ENCODE results near the gene SKAP1.
"Not testable (repeated sequence)": the region's sequence is repeated elsewhere in the genome, so short reads cannot be mapped to it uniquely, and the experiment has no call there.

Gene SKAP1

DNA sequence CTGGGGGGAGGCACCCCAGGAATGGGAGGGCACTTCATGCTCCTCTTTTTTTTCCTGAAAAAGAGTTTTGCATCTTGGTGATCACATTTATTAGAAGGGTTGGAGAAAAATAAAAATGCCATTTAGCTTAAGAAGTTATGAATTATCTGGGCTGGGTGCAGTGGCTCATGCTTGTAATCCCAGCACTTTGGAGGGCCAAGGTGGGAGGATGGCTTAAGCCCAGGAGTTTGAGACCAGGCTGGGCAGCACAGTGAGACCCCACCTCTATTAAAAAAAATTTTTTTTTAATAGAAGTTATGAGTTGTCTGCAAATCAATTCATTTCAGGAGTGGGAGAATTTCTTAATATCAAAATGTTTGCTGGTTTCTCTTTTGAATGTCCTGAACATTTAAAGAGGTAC is 219.0 kb downstream of the SKAP1 start:
- no peak for DNase-seq (ENCODE audit: low spot score)

DNA sequence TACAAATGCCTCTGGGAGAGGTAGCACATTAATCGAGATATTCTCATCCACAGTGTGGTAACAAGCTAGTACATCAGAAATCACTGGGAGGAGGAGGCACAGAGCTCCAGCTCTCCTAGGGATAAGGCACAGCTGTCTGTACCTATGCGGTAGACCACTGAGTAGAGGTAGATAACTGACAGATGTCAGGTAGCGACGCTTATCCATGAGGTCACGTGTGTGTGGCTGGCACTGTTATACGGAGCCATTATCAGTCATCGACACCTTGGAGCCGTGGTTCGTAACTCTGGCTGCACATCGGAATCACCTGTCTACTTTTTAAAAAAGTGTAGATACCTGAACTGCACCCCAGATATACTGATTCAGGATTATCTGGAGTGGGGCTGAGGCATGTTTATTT is 220.0 kb downstream of the SKAP1 start:
- no peak for DNase-seq (ENCODE audit: low spot score)

DNA sequence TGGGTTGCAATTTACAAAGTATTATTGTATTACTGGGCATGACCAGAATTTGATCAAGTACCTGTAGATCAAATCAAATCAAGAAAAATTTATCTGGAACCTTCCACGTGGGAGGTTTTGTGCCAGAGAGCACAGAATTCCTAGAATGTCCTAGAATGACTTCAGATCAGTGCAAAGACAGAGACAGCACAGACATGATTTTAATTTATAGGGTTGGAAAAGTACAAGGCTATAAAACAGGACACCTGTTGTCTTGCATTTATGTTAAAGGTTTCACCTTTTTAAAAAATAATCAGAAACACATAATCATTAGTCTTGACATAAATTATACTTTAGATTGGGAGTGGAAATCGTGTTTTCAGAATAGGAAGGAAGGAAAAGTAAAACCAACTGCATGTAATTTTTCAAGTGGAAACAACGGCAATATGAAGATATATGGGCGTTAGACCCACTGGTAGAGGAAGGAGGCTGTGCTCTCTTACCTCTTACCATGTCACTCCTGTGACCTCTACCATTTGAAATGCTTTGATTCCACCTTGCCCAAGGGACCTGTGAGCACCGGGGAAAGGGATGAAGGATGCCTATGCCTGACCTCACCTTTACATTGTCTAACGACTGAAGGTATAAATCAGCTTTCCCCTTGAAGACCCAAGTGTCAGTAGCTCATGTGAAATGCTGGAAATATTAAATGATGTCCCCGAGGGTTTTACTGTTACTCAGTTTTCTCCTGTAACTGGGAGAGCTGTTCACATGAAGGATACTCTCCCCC is 222.1 kb downstream of the SKAP1 start:
- DNase-seq (ENCODE audit: low spot score) = no peak

DNA sequence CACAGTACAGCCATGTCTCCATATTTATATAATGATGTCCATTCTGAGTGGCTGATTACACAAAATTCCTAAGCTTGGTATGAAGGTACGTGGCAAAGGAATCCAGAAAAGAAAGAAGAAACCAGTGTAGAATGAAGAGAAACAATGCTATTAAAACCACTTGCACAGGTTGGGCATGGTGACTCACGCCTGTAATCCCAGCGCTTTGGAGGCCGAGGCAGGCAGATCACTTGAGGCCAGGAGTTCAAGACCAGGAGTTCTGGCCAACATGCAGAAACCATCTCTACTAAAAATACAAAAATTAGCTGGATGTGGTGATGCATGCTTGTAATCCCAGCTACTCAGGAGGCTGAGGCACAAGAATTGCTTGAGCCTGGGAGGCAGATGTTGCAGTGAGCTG is 223.0 kb downstream of the SKAP1 start:
- not testable (repeated sequence) for DNase-seq (ENCODE audit: low spot score)

DNA sequence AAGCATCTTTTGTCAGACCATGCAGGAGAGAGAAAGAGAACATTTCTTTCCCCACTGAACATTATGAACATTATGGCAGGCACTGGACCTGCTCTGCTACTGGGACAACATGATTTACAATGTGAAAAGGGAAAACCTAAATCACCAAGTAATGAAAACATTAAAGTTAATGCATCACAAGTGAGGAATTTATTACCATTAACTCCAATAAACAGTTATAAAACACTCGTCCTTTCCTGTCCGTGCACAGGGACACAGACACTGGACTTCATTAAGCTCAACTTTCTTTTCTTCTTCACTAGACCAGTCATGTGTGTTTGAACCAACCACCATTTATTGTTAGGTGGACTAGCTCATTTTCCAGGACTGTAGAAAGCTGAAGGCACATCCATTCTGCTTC is 227.1 kb downstream of the SKAP1 start:
- no peak for DNase-seq (ENCODE audit: low spot score)

DNA sequence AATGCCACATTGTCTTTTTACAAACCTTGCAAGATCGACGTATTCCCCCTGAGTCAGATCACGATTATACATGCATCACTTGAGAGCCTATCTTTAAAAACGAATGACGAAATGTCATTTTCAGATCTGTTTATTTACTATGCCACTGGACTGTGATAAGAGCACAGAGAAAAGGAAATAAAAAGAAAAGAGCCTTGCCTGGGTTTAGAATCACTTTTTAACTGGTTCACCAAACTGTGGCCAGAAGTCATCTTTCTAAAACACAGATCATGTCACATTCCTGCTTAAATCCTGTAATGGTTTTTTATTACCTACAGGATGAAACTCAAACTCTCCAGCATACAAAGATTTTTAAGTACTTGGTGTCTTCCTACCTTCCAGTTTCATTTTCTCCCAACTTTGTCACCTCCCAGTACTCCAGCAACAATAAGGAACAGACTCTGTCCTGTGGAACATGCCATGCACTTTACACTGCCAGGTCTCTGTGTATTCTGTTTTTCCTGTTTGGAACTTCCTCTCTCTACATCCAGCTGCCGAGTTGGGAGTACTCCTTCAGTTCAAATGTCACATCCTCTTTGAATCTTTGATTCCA is 231.0 kb downstream of the SKAP1 start:
- DNase-seq (ENCODE audit: low spot score) = no peak

DNA sequence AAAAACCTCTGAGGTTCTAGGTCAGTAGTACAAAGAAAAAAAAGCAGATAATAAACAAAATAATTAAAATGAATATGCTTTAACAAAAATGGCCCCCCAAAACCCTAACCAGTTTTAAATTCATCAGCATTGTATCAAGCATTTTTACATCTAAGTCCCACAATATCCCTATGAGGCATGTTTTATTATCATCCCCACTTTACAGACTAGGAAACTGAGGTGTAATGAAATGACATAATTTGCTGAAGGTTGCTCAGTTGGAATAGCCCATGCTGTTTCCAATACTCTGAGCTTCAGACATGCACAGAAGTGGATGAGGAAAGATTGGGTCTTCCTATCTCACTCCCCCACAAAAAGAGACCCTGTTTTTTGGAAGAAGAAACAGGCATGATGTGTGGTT is 234.1 kb downstream of the SKAP1 start:
- no peak for DNase-seq (ENCODE audit: low spot score)

DNA sequence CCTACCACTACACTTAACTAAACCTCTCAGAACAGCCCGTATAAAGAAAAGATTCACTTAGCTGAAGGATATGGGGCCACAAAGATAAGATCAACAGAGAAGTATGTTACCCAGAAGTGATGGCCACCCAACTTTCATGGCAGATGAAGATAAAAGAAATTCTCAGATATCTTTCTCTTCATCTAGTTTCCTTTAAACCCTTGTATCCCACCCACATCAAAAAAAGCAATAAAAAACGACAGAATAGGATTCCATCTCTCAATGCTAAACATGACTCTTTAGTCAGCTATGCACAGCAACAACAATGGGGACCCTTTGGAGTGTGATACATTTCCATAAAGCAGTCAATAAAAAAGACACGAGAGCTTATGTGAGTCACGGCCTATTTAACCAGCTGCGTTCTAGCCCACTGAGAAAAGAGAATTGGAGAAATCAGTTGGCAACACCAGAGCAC is 235.9 kb downstream of the SKAP1 start:
- no peak for DNase-seq (ENCODE audit: low spot score)

DNA sequence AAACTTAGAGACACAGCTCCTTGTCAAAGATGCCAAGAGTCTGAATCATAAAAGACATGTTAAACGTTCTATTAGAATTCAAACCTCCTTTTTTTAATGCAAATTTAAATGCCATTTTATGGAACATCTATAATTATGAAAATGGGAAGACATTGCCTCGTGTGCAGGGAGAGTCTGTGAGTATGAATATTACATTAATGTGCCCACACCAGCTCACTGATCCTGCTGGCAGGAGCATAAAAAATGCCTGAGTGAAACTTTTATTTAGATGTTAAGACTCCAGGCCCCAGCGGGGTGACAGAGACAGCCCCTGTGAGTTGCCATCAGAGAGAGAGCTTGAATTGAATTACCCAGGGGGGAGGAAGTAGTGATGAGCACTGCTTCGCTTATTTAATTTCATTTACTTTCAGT is 237.7 kb downstream of the SKAP1 start:
- no peak for DNase-seq (ENCODE audit: low spot score)

DNA sequence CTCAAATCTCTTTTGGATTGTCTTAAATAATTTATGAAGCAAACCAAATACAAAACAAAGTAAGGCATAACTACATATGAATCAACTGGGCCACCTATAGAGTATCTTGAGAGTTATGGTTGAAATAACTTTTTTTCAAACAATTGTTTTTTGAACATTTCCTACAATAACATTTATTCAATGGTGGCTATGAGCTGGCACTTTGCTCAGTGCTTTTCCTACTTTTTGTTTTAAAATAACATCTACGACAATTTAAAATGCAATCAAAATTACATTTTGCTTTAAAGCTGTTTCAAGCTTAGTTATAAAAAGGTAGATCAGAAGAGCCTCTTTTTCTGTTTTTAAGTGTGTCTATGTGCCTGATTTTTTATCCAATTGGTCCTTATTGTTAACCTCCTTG is 238.7 kb downstream of the SKAP1 start:
- DNase-seq (ENCODE audit: low spot score) = no peak

DNA sequence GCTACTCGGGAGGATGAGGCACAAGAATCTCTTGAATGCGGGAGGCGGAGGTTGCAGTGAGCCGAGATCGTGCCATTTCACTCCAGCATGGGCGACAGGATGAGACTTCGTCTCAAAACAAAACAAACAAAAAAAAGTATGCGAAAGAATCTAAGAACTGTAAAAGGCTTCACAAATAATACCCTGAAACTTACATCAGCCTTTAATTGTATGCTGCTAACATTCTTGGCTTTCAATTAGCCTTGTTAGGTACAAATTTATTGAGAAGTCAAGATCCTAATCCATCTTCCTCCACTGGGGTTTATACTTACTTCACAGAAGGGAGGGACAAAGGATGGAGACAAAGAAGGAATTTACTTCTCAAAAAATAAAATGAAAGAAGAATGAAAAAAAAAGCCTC is 239.1 kb downstream of the SKAP1 start:
- no peak for DNase-seq (ENCODE audit: low spot score)

DNA sequence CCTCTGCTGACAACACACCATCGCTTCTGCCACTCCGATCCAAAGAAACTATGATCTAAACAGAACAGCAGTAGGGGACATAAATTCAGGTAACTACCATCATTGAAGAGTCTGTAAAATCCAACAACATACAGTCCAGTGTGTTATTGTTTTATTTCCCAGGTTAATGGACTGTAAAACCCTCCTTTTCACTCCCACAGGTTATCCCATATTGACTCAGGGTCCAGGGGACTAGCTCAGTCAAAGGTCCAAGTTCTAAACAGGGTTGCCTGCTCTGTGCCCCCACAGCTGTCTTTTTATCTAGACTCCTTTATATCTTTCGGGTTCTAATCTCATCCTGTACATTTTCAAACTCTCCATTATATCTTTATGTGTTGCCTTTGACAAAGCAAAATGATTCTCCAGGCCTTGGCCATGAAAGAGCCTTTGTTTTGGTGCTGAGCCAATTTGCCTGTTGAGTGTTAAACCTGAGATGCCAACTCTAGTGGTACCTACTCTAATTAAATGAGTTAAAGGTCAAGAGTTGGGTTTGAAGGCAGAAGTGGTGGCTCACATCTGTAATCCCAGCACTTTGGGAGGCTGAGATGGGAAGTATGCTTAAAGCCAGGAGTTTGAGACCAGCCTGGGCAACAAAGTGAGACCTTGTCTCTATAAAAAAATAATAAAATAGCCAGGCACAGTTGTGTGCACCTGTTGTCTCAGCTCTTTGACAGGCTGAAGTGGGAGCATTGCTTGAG is 242.0 kb downstream of the SKAP1 start:
- no peak for DNase-seq (ENCODE audit: low spot score)

DNA sequence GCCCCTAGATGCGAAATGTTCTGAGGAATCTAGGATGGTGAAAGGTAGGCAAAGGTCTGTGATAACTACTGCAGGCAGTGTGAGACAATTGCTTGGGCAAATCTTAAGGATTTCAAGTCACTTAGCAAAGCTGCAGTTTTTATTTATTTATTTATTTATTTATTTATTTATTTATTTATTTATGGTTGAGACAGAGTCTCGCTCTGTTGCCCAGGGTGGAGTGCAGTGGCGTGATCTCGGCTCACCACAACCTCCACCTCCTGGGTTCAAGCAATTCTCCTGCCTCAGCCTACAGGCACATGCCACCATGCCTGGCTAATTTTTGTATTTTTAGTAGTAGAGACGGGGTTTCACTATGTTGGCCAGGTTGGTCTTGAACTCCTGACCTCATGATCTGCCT is 243.7 kb downstream of the SKAP1 start:
- not testable (repeated sequence) for DNase-seq (ENCODE audit: low spot score)

DNA sequence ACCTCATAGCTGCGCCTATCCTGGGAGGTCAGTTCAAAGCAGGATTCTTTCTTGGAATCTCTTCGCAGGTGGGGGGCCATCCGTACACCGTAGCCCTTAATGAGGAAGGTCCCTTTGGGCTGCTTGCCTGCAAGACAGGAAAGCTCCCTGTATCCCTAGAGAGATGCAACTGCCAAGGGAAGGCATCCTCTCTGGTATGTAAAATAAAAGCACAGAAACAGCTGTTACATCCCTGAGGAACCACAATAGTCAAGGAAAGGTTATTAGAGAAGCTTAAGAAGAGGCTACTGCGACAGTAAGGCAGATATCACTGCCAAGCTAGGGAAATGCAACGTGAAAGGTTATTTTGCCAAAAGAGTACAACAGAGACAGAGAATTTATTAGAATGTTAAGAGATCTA is 245.3 kb downstream of the SKAP1 start:
- DNase-seq (ENCODE audit: low spot score) = no peak

DNA sequence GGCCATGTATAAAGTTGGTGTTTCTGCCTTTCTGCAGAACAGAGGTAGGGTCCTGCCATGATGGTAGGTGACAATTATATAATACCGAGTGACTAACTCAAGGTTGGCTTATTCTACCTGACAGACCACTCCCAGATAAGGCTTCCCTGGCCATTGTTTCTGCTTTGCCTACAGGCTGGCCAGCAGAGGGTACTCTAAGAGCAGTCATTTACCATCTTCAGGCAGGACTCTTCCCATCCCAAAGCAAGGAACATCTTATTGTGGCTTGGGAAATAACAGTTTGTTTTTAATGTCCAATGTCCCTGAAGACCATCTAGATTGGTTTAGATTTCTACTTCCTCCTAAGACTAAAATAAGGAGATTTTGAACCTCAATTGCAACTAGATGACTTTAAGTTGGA is 248.4 kb downstream of the SKAP1 start:
- DNase-seq (ENCODE audit: low spot score) = no peak

DNA sequence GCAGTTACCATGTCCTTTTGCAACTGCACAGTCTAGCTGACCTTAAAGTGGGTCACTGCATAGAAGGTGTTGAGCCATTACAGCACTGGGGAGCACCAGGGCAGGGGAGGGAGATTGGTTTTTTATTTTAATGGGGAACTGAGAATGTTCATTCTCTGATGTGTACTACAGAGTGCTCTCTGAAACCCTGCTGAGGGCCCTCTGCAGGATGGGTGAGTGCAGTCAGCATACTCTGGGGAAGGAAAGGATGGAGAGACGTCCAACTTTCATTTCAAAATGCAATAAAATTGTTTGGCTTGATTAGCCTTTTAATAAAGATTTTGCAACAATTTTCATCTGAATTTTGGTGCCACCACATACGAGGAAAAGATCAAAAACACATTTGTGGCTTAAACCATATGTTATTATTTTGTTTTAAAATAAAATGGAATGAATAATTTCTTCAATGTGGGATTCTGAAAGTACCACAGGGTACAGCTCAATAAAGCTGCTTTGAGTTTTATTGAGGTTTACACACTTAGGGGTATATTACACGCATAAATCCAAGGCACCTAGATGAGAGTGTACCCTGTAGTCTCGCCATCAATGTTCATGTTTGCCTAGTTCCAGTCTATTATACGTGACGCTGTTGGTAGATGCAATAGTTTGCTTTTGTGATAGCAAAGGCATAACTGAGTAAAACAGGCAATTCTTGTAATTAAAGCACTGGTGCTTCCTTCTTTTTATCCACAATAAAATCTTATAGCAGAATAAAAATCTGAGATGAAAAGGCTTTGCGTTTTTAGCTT is 249.0 kb downstream of the SKAP1 start:
- no peak for DNase-seq (ENCODE audit: low spot score)

DNA sequence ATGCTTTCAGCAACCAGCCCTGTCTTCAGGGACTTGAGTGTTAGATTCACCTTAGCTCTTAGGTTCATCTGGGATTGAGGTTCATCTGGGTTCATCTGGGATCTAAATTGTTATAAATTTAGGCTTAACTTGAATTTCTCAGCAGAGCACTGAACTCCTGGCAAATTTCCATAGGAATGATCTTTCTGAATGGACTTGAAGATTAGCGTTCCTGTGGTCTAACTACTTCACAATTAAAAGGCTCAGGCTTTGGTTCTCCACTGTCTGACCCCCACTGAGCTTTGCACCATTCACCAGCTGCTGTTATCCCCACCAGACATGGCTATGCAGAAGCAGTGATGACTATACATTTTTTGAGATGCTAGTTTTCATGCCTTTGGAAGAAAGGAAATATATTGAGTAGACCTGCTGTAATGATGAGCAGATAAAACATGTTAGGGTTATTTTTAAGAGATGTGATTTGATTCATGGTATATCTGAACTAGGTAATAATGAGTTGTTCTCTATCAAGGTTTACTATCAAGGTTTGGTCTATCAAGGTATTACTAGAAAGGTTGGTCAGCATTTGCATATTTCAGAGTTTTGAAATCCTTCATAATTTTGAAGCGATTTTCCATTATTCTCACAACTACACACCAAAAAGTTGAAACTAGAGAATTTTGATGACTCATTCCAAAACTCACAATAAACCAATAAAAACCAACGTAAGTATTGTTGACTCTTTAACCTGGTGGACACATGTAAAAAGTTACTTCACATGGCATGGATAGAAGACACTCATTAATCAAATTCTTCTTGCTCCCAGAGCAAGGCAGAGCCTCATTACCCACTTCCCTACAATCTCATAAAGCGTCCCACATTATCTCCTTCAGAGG is 250.7 kb downstream of the SKAP1 start:
- DNase-seq (ENCODE audit: low spot score) = peak; percentile 21

DNA sequence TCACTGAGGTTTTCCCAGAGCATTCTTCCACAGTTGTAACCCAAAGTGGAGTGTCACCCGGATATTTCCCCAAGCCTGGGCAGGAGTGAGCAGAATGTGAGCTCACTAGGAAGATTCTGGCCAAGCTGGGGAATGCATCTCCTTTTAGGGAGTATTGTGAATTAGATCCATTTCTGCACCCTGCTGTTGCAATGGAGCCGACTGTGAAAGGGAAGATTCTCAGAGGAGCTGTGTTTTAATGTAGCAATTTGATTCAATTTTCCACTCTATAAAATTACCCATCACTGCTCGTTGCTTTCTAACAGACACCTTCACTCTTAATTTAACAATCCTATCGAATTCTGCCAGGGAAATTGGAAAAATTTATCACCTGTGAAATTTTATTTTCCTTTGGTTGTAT is 251.7 kb downstream of the SKAP1 start:
- DNase-seq (ENCODE audit: low spot score) = no peak

DNA sequence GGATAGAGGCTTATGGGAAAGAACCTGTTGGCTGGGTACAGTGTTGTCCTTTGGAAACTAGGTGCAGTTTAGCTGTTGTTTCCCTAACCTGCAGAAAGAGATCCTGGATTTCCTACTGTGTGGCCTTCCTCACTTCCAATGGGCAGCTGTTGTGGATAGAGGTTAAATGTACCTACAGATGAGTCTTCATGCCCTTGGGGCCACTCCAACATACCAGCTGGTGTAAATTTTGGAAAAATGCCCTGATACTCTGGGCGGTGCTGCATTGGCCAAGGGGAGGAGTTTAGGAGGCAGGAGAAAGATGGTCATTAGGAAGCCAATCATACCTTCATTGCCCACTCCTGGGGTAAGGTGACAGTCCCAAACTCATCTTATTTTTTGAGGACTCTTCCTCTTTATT is 252.2 kb downstream of the SKAP1 start:
- no peak for DNase-seq (ENCODE audit: low spot score)

DNA sequence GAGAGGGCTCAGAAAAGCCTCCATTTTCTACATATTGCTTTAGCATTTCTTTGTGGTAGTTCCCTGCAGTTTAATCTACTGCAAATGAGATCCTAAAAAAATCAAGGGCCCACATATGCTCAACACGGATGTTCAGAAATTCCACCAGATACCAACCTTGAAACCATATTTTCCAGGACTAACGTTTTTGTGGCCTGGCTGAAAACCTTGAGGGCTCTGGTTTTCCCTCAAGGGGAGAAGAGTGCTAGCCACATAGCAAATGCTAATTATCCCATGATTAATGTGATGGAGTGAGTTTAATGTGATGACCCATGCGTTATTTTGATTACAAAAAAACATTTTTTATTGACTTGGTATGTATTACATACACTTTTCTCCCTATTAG is 253.6 kb downstream of the SKAP1 start:
- DNase-seq (ENCODE audit: low spot score) = no peak

DNA sequence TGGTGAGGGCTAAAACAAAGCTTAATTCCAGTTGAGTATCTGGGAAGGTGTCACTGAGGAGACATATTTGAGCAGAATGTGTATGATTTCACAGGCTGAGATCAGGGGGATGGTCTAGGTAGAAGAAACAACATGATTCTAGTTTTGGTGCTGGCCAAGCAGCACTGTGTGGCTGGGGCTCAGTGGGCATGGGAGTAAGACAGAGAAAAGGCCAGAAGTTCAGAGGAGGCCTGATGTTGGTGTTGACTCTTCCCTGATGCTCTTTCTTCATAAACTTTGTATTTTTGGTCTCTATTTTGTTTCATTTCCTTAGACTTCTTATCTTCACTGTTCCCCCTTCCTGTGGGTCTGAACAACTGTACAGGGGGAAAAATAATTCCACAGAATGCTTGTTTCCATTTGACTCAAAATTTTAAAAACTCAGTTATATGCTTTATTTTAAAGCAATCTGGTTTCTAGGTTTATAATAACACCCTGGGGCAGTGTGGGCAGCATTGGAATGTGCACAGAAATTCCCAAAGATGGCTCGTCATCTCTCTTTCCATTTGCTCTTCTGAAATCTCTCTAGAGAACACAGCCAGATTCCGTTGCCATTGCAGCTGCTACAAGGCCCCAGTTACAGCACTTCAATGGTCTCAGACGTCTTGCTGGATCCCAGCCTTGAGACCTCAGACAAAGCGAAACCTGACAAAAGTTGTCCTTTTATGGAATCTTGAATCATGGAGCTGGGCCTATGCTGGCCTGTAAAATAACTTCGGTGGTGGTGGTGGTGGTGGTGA is 254.1 kb downstream of the SKAP1 start:
- DNase-seq (ENCODE audit: low spot score) = no peak
